Osteocyte (in vitro differentiated cells): Measurements from ENCODE around the gene DNAH9. TPM values are rescaled to one million over a fixed set of nuclear protein-coding genes. Genes with fewer than 3 reads are reported as not detected.
"Not testable (repeated sequence)": the region's sequence is repeated elsewhere in the genome, so short reads cannot be mapped to it uniquely, and the experiment has no call there.

ENCODE experiments used
- DNase-seq: peaks from one replicate; pipeline ENCODE4 v3.0.0; 2021; ENCODE audit warnings: mixed read lengths; ENCODE audit not compliant: unreplicated experiment; ENCODE audit errors: extremely low spot score
- H3K27ac Mint-ChIP-seq: one replicate; pipeline ENCODE4 v1.8.0; 2021; ENCODE audit warnings: mild to moderate bottlenecking, mixed read lengths; ENCODE audit not compliant: unreplicated experiment
- H3K27me3 Mint-ChIP-seq: one replicate; pipeline ENCODE4 v1.8.0; 2021; ENCODE audit warnings: mixed read lengths; ENCODE audit not compliant: unreplicated experiment
- H3K36me3 Mint-ChIP-seq: one replicate; pipeline ENCODE4 v1.8.0; 2021; ENCODE audit warnings: mixed read lengths; ENCODE audit not compliant: unreplicated experiment
- H3K4me1 Mint-ChIP-seq: one replicate; pipeline ENCODE4 v1.8.0; 2021; ENCODE audit warnings: mixed read lengths; ENCODE audit not compliant: unreplicated experiment
- H3K4me3 Mint-ChIP-seq: one replicate; pipeline ENCODE4 v1.8.0; 2021; ENCODE audit warnings: mild to moderate bottlenecking, moderate library complexity, mixed read lengths; ENCODE audit not compliant: unreplicated experiment
- H3K9me3 Mint-ChIP-seq: one replicate; pipeline ENCODE4 v1.8.0; 2021; ENCODE audit warnings: mixed read lengths; ENCODE audit not compliant: unreplicated experiment
- CTCF ChIP-seq: fragments of 200-600 bp; sonication (generic); IDR thresholded peaks from 2 replicates; pipeline ENCODE4 v1.5.0; 2021; ENCODE audit warnings: antibody characterized with exemption, mild to moderate bottlenecking, moderate library complexity
- total RNA-seq: library from RNA; stranded (reverse); gene quantifications from 2 replicates; pipeline ENCODE4 v1.2.1, GENCODE V29; 2021

Gene DNAH9
- total RNA-seq, 1 donor from 2014 or later = not detected

- no peaks in the 10 kb centered on the region for H3K4me1 Mint-ChIP-seq
- H3K36me3 Mint-ChIP-seq = peaks cover 31% of the 10 kb centered on the region
- H3K4me3 Mint-ChIP-seq = no peak overlapping the region
- H3K9me3 Mint-ChIP-seq = peaks cover 16% of the 10 kb centered on the region
- H3K27ac Mint-ChIP-seq = no peak overlapping the region
- no peak for TF ChIP-seq CTCF
- no peaks in the 10 kb centered on the region for H3K27me3 Mint-ChIP-seq
- no peak for DNase-seq
Observed at GRCh38 chr17:11952610-11953009, 354.3 kb downstream of the DNAH9 start.

GRCh38 chr17:11953924-11954323, 355.7 kb downstream of the DNAH9 start:
- Mint-ChIP-seq H3K9me3 (peaks cover 20% of the 10 kb centered on the region), H3K4me1 (no peaks in the 10 kb centered on the region), H3K4me3 (no peak overlapping the region), H3K36me3 (peaks cover 40% of the 10 kb centered on the region), H3K27me3 (no peaks in the 10 kb centered on the region), H3K27ac (no peak overlapping the region)
- TF ChIP-seq CTCF = no peak
- no peak for DNase-seq

- Mint-ChIP-seq H3K4me3 (no peak overlapping the region), H3K36me3 (peaks cover 40% of the 10 kb centered on the region), H3K27me3 (no peaks in the 10 kb centered on the region), H3K9me3 (peaks cover 20% of the 10 kb centered on the region), H3K27ac (no peak overlapping the region), H3K4me1 (no peaks in the 10 kb centered on the region)
- peak; percentile 19 for DNase-seq
- no peak for TF ChIP-seq CTCF
Observed at GRCh38 chr17:11954936-11955335, 356.7 kb downstream of the DNAH9 start.

- no peak overlapping the region for H3K27ac Mint-ChIP-seq
- no peaks in the 10 kb centered on the region for H3K27me3 Mint-ChIP-seq
- H3K36me3 Mint-ChIP-seq = peaks cover 40% of the 10 kb centered on the region
- peaks cover 5% of the 10 kb centered on the region for H3K4me1 Mint-ChIP-seq
- TF ChIP-seq CTCF = no peak
- no peak overlapping the region for H3K4me3 Mint-ChIP-seq
- H3K9me3 Mint-ChIP-seq = peaks cover 31% of the 10 kb centered on the region
- no peak for DNase-seq
Observed at GRCh38 chr17:11969565-11969964, 371.3 kb downstream of the DNAH9 start.

- DNase-seq, H3K27me3 Mint-ChIP-seq: not testable (repeated sequence)
- H3K36me3 Mint-ChIP-seq = peaks cover 33% of the 10 kb centered on the region
Observed at GRCh38 chr17:11972741-11973140, 374.5 kb downstream of the DNAH9 start.

GRCh38 chr17:11979795-11980194, 381.5 kb downstream of the DNAH9 start:
- Mint-ChIP-seq H3K27ac (no peak overlapping the region), H3K27me3 (no peaks in the 10 kb centered on the region), H3K4me3 (no peak overlapping the region), H3K4me1 (peaks cover 6% of the 10 kb centered on the region), H3K36me3 (peaks cover 55% of the 10 kb centered on the region), H3K9me3 (no peaks in the 10 kb centered on the region)
- DNase-seq = no peak
- TF ChIP-seq CTCF = no peak

More at GRCh38 chr17:11972741-11973140, 374.5 kb downstream of the DNAH9 start:
- peaks cover 13% of the 10 kb centered on the region for H3K9me3 Mint-ChIP-seq
- not testable (repeated sequence) for H3K4me3 Mint-ChIP-seq, H3K4me1 Mint-ChIP-seq, H3K27ac Mint-ChIP-seq
